Right atrium auricular region (tissue), 2 donors: Measurements from ENCODE around the gene TXNRD1. TPM values are rescaled to one million over a fixed set of nuclear protein-coding genes. Genes with fewer than 3 reads are reported as not detected.

Experiments used
- DNase-seq: peaks from one replicate; pipeline ENCODE4 v3.0.0-alpha.2; 2019; ENCODE audit warnings: low spot score
- H3K27ac ChIP-seq, 2 donors: fragments of 200-600 bp; sonication (generic); 1 replicate in 1 of 2; 2 replicates in 1 of 2; pipeline ENCODE4 v1.5.1; 2016 to 2019
- H3K27me3 ChIP-seq, 2 donors: fragments of 200-600 bp; sonication (generic); one replicate each; pipeline versions ENCODE4 v1.5.1 to v1.6.0; 2017 to 2019
- H3K36me3 ChIP-seq: fragments of 200-600 bp; sonication (generic); one replicate; pipeline ENCODE4 v1.5.1; 2016
- H3K4me1 ChIP-seq, 2 donors: fragments of 200-600 bp; sonication (generic); one replicate each; pipeline versions ENCODE4 v1.5.1 to v1.6.0; 2017 to 2019
- H3K4me3 ChIP-seq, 2 donors: fragments of 200-600 bp; sonication (generic); 1 replicate in 1 of 2; 2 replicates in 1 of 2; pipeline ENCODE4 v1.5.1; 2017 to 2019; ENCODE audit warnings: mild to moderate bottlenecking in 1 of 2, moderate library complexity in 1 of 2
- H3K9me3 ChIP-seq, 2 donors: fragments of 200-600 bp; sonication (generic); one replicate each; pipeline ENCODE4 v1.5.1; 2019
- CTCF ChIP-seq, 2 donors: fragments of 200-600 bp; sonication (generic); IDR thresholded peaks; one replicate each; pipeline ENCODE4 v1.5.1; 2019; ENCODE audit warnings: antibody characterized with exemption in 2 of 2
- total RNA-seq, 2 donors: library from RNA; depleted of rRNA; stranded (reverse); fragments of >200 nt; gene quantifications; one replicate each; pipeline ENCODE4 v1.1.0, GENCODE V29; 2016

The TXNRD1 gene
- total RNA-seq, 2 donors from 2014 or later = 191 to 286 TPM

DNA sequence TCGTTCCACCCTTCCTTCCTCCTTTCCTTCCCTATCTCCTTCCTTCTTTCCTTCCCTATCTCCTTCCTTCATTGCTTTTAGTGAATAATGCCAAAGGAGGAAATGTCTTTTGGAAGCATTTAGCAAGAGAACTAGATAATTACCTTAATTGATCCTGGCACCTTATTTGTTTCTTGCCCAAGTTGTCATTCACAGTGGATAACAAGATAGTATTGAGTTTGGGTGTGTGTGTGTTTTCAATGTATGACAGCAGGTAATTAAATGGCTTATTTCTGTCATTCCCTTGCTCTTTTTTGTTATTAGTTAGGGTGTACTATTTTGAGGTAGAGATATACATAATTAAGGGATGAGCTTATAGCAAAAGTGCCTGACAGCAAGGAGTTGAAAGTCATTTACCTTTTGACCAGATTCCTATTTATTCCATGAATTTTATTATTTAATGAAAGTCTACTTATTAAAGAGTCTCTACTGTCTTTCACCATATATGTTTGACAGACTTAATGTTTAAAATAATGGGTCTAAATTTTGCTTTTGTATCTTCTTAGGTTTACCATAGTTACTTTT lies 118.2 kb downstream of the TXNRD1 start:
- no peak for TF ChIP-seq CTCF (IDR thresholded peaks at IDR 0.05)
- Histone ChIP-seq H3K36me3 (peaks cover 90% of the 10 kb centered on the region), H3K27me3 (no peaks in the 10 kb centered on the region), H3K9me3 (no peaks in the 10 kb centered on the region), H3K4me1 (no peaks in the 10 kb centered on the region), H3K4me3 (no peak overlapping the region), H3K27ac (no peak overlapping the region)
- no peak for DNase-seq

GRCh38 chr12:104334581-104334980 lies 119.0 kb downstream of the TXNRD1 start:
- Histone ChIP-seq H3K4me3 (no peak overlapping the region), H3K36me3 (peaks cover 90% of the 10 kb centered on the region), H3K27ac (no peak overlapping the region)

DNA sequence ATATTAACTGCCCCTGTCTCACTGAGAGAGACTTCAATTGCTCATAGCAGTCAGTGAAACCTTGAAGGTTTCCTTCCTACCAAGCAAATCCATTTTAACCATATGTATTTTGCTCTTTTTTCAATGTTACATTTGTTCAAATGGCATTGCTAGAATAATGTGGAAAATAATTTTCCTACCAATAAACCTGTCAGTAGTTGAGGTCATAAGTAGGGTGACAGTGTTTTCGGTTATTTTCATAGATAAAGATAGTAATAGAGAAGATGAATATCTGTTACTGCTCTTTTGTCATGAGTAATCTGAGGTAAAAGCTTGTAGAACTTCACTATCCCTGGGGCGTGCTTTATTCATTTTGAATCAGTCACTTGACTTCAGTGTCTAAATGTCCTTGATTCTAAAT lies 120.5 kb downstream of the TXNRD1 start:
- no peak for DNase-seq
- Histone ChIP-seq H3K27me3 (no peaks in the 10 kb centered on the region), H3K27ac (no peak overlapping the region), H3K4me1 (peaks cover 0 to 20% of the 10 kb centered on the region in 2 donors), H3K9me3 (no peaks in the 10 kb centered on the region), H3K36me3 (peaks cover 97% of the 10 kb centered on the region), H3K4me3 (no peak overlapping the region)
- TF ChIP-seq CTCF (IDR thresholded peaks at IDR 0.05) = no peak

More at GRCh38 chr12:104334581-104334980, 119.0 kb downstream of the TXNRD1 start:
- no peak for TF ChIP-seq CTCF (IDR thresholded peaks at IDR 0.05)
- H3K9me3 ChIP-seq = no peaks in the 10 kb centered on the region
- no peaks in the 10 kb centered on the region for H3K27me3 ChIP-seq
- no peak for DNase-seq
- H3K4me1 ChIP-seq = peaks cover 0 to 5% of the 10 kb centered on the region in 2 donors

DNA sequence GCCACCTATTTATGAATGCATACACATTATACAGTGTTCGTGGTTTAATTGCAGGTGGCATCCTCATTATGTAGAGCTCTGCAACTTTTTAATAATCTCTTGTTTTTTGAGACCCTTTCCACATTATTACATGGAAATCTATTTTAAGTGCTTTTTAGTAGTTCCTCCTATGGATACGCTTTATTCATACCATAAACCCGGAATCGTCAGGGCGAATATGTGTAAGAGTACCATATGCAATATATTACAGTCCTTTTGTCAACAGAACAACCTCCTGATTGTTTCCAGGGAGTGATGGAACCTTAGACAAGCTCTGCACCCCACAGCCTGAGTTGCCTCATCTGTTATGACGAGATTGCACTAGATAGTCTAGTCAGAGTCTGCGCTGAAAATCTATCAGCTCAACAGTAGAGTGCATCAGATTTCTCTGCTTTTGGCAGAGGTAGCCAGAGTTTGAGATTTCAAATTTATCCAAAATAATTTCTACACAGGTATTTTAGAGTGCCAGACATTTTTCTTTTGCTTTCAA lies 121.5 kb downstream of the TXNRD1 start:
- H3K27me3 ChIP-seq = no peaks in the 10 kb centered on the region
- no peak for DNase-seq
- H3K27ac ChIP-seq = no peak overlapping the region
- H3K36me3 ChIP-seq = peaks cover 97% of the 10 kb centered on the region
- H3K9me3 ChIP-seq = no peaks in the 10 kb centered on the region
- H3K4me3 ChIP-seq = no peak overlapping the region
- no peak for TF ChIP-seq CTCF (IDR thresholded peaks at IDR 0.05)
- H3K4me1 ChIP-seq = peaks cover 0 to 22% of the 10 kb centered on the region in 2 donors

DNA sequence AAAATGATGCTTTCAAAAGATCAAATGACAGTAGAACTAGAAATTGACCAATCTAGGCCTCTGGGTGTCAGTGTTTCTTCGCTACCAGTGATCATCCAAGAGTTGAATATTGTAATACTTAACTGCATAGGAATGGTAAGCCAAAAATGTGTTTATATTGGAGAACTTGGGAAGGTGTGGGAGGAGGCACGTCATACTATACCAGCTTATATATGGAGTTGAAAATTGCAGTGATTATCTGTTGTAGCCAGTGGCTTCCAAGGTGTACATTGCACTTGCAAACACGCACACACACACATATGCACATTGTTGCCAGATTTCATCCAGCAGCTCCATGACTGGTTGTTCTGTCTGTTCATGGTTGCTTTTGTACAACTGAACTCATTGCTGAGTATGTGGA lies 124.1 kb downstream of the TXNRD1 start:
- Histone ChIP-seq H3K9me3 (no peaks in the 10 kb centered on the region), H3K27ac (no peak overlapping the region), H3K4me3 (no peak overlapping the region), H3K36me3 (peaks cover 92% of the 10 kb centered on the region), H3K4me1 (peaks cover 0 to 38% of the 10 kb centered on the region in 2 donors), H3K27me3 (no peaks in the 10 kb centered on the region)
- DNase-seq = no peak
- TF ChIP-seq CTCF (IDR thresholded peaks at IDR 0.05) = no peak

- Histone ChIP-seq H3K27me3 (no peaks in the 10 kb centered on the region), H3K27ac (no peak overlapping the region), H3K4me1 (peaks cover 0 to 43% of the 10 kb centered on the region in 2 donors), H3K4me3 (no peak overlapping the region), H3K36me3 (peaks cover 87% of the 10 kb centered on the region), H3K9me3 (no peaks in the 10 kb centered on the region)
- no peak for DNase-seq
- TF ChIP-seq CTCF (IDR thresholded peaks at IDR 0.05) = no peak
These were observed 124.6 kb downstream of the TXNRD1 start for GRCh38 chr12:104340177-104340576.
